HL-60 (cell line): ENCODE results near the gene TTLL11.

Source experiments
- CTCF ChIP-seq: IDR thresholded peaks from one replicate; pipeline ENCODE4 v1.5.1; 2011; ENCODE audit warnings: low read length, control low read depth, inconsistent platforms; ENCODE audit not compliant: insufficient read depth
- GABPA ChIP-seq: IDR thresholded peaks from 2 replicates; pipeline ENCODE4 v1.6.1; 2012; ENCODE audit warnings: low read depth
- REST ChIP-seq: IDR thresholded peaks from 2 replicates; pipeline ENCODE4 v1.6.1; 2012; ENCODE audit warnings: low read depth; ENCODE audit not compliant: insufficient replicate concordance

GRCh38 chr9:122076117-122076516, 17.0 kb downstream of the TTLL11 start:
- TF ChIP-seq CTCF (no peak), GABPA (no peak), REST (no peak)
